ENCODE measurements around the gene NEU2.

DNA sequence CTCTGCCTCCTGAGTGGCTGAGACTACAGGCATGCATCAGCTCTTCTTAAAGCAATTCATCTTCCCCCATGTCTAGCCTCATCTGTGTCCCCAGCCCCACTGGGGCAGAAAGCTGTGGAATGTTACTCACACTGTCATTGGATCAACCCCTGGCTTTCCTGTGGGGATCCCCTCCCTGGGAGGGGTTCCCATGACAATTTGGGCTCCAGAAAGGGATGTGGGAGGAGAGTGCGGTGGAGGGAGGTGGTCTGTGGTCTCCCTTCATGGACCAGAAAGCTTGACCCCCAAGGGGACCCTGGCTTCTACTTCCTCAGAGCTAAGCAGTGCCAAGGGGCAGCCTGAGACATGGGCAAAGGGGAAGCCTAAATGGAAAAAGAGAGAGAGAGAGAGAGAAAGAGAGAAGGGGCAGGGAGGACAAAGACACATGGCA is 20.8 kb upstream of the NEU2 start:
- TF ChIP-seq, protein P1, sequence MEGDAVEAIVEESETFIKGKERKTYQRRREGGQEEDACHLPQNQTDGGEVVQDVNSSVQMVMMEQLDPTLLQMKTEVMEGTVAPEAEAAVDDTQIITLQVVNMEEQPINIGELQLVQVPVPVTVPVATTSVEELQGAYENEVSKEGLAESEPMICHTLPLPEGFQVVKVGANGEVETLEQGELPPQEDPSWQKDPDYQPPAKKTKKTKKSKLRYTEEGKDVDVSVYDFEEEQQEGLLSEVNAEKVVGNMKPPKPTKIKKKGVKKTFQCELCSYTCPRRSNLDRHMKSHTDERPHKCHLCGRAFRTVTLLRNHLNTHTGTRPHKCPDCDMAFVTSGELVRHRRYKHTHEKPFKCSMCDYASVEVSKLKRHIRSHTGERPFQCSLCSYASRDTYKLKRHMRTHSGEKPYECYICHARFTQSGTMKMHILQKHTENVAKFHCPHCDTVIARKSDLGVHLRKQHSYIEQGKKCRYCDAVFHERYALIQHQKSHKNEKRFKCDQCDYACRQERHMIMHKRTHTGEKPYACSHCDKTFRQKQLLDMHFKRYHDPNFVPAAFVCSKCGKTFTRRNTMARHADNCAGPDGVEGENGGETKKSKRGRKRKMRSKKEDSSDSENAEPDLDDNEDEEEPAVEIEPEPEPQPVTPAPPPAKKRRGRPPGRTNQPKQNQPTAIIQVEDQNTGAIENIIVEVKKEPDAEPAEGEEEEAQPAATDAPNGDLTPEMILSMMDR (IDR thresholded peaks at IDR 0.05 in 2 of 3, conservative IDR thresholded peaks at IDR 0.05 in 1 of 3; ENCODE audit: borderline replicate concordance in 1 of 3, insufficient read depth in 1 of 3, low read depth in 2 of 3, low read length in 2 of 3): no peak
- TF ChIP-seq ZFX (IDR thresholded peaks at IDR 0.05): no peak
- TF ChIP-seq, protein P2, sequence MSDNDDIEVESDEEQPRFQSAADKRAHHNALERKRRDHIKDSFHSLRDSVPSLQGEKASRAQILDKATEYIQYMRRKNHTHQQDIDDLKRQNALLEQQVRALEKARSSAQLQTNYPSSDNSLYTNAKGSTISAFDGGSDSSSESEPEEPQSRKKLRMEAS (IDR thresholded peaks at IDR 0.05): no peak
- TF ChIP-seq SIN3A (IDR thresholded peaks at IDR 0.05; ENCODE audit: low read depth): no peak
- TF ChIP-seq, protein P3, sequence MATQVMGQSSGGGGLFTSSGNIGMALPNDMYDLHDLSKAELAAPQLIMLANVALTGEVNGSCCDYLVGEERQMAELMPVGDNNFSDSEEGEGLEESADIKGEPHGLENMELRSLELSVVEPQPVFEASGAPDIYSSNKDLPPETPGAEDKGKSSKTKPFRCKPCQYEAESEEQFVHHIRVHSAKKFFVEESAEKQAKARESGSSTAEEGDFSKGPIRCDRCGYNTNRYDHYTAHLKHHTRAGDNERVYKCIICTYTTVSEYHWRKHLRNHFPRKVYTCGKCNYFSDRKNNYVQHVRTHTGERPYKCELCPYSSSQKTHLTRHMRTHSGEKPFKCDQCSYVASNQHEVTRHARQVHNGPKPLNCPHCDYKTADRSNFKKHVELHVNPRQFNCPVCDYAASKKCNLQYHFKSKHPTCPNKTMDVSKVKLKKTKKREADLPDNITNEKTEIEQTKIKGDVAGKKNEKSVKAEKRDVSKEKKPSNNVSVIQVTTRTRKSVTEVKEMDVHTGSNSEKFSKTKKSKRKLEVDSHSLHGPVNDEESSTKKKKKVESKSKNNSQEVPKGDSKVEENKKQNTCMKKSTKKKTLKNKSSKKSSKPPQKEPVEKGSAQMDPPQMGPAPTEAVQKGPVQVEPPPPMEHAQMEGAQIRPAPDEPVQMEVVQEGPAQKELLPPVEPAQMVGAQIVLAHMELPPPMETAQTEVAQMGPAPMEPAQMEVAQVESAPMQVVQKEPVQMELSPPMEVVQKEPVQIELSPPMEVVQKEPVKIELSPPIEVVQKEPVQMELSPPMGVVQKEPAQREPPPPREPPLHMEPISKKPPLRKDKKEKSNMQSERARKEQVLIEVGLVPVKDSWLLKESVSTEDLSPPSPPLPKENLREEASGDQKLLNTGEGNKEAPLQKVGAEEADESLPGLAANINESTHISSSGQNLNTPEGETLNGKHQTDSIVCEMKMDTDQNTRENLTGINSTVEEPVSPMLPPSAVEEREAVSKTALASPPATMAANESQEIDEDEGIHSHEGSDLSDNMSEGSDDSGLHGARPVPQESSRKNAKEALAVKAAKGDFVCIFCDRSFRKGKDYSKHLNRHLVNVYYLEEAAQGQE (IDR thresholded peaks at IDR 0.05; ENCODE audit: low read depth): no peak
- no peak for TF ChIP-seq POLR2A (IDR thresholded peaks at IDR 0.05; ENCODE audit: borderline replicate concordance, extremely low read depth, insufficient read depth, insufficient read length)
- TF ChIP-seq EZH2 (IDR thresholded peaks at IDR 0.05): no peak
- TF ChIP-seq SRF (IDR thresholded peaks at IDR 0.05; ENCODE audit: low read depth): no peak
- no peak for TF ChIP-seq TCF7L2 (IDR thresholded peaks at IDR 0.05; ENCODE audit: borderline replicate concordance, extremely low read depth, insufficient read depth, insufficient read length)
- no peak for TF ChIP-seq POLR2AphosphoS5 (IDR thresholded peaks at IDR 0.05; ENCODE audit: low read depth, low read length)
- TF ChIP-seq ELF1 (IDR thresholded peaks at IDR 0.05; ENCODE audit: borderline replicate concordance, low read depth): no peak
- no peak for TF ChIP-seq EZH2phosphoT487 (IDR thresholded peaks at IDR 0.05; ENCODE audit: borderline replicate concordance)

All from HCT116 (cell line).